ENCODE data around the gene FOXQ1. TPM values are rescaled to one million over a fixed set of nuclear protein-coding genes. Genes with fewer than 3 reads are reported as not detected.
"Not testable (repeated sequence)": the region's sequence is repeated elsewhere in the genome, so short reads cannot be mapped to it uniquely, and the experiment has no call there.

The FOXQ1 gene
- total RNA-seq, 1 experiment from 2014 or later = 78.5 TPM

DNA sequence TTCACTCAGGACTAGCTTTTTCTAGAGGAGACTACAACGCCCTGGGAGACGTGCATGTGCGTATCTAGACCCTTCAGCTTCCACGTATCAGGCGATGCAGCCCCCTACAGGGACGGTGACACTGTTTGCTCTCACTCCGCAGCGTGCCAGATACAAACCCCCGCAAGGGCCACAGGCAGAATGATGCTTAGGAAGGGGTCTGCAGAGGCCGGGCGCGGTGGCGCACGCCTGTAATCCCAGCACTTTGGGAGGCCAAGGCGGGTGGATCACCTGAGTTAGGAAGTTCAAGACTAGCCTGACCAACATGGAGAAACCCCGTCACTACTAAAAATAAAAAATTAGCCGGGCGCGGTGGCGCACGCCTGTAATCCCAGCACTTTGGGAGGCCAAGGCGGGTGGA lies 6.7 kb downstream of the FOXQ1 start:
- DNase-seq (ENCODE audit: extremely low read depth, low read depth) = not testable (repeated sequence)

DNA sequence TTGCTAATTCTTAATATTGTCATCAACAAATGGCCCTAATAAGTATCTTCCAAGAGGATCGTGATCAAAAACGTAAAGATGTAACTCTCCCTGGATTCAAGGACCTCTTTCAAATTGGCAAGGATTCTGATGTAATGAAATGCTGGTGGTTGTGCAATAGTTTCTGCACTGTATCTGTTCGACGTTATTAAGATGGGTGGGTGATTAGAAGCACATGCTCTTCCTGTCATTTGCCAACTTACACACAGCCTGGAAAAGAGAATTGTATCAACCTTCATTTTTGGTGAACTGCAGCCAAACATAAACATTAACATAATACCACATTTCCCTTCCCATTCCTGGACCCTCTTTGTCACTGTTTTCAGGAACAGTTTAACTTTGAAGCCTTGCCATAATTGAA lies 9.8 kb downstream of the FOXQ1 start:
- peak; percentile 38 for DNase-seq (ENCODE audit: extremely low read depth, low read depth)

DNA sequence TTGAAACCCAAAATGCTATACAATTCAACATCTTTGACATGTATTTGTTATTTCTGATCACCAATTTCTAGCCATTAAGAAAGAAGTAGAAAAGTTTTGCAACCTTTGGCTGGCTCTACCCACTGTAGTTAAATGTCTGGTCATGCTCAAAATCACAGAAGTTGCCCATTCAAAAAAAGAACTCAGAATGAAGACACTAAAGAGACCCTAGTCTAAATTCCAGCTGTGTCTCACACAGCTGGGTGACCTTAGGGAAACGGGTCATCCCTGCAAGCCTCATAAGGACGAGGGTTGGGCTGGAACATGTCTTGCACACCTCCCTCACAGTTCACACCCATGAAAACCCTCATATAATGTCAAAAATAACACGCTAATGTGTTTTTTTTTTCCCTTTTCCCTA lies 10.3 kb downstream of the FOXQ1 start:
- DNase-seq (ENCODE audit: extremely low read depth, low read depth) = no peak

GRCh38 chr6:1322696-1323219 lies 10.9 kb downstream of the FOXQ1 start:
- DNase-seq (ENCODE audit: extremely low read depth, low read depth) = no peak

DNA sequence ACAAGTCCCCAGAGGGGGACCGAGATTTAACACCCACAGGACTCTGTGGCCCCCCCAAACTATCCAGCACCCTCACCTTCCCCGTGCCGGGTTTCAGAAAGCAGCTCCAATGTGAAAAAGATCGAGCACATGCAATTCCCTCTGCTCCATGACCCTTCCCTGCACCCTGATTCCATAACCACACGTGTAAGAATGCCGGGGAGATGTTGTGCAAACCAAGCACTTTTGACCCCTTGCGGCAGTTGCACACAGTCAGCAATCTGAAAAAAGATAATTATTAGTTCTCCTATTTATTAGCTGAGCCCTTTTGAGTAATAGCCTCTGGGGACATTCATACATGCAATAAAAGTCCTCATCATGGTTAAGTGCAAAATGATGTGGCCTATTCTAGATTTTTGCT lies 13.0 kb downstream of the FOXQ1 start:
- no peak for DNase-seq (ENCODE audit: extremely low read depth, low read depth)

DNA sequence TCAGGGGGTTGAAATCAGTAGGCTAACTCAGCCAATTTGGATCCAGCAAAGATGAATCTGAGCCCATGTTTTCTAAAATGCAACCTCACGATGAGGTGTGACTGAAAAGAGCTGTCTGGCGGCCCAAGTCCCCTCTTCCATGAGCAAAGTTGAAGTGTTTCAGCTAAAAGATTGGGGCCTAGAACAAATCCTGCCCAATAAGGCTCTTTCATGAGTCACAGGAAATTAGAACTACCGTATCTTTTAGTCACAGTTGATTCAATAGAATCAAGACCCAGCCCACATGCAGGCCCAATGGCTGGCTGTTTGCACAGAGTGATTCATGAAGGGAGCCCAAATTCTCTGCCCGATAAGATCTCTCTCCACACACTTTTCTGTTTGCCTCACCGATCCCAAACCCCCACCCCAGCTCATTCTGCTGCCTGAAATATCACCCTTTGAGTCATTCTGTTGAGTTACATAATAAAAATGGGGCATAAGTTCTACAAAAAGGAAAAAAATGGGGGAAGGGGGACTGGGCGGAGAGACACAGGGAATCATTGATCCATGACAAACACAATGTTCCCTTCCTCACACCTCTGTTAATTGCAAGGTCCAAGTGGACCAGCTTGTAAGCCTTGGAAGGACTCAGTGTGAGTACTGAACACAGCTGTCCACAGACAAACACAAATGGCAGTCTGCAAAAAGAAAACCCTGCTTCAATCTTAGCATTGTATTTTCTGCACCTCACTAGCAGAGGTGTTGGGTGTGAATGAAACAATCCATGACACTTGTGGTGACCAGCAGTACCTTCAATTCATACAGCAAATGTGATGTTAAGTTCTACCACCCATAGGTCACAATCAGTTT lies 13.8 kb downstream of the FOXQ1 start:
- DNase-seq (ENCODE audit: extremely low read depth, low read depth) = peak; percentile 89

- DNase-seq (ENCODE audit: extremely low read depth, low read depth) = no peak
Measured at GRCh38 chr6:1326535-1327121, 14.7 kb downstream of the FOXQ1 start.

- no peak for DNase-seq (ENCODE audit: extremely low read depth, low read depth)
Measured at GRCh38 chr6:1327630-1328029, 15.7 kb downstream of the FOXQ1 start.

GRCh38 chr6:1328129-1328800 lies 16.4 kb downstream of the FOXQ1 start:
- no peak for DNase-seq (ENCODE audit: extremely low read depth, low read depth)

DNA sequence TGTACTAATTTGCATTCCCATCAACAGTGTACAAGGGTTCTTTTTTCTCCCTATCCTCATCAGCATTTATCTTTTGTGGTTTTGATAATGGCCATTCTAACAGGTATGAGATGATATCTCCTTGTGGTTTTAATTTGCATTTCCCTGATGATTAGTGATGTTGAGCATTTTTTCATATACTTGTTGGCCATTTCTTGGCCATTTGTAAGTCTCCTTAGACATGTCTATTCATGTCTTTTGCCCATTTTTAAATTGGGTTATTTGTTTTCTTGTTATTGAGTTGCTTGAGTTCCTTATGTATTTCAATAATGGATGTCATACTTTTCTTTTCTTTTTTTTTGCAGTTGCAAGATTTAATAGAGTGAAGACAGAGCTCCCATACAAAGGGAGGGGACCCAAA lies 17.8 kb downstream of the FOXQ1 start:
- DNase-seq (ENCODE audit: extremely low read depth, low read depth) = no peak

- DNase-seq (ENCODE audit: extremely low read depth, low read depth) = no peak
Measured at GRCh38 chr6:1334684-1335083, 22.8 kb downstream of the FOXQ1 start.

- DNase-seq (ENCODE audit: extremely low read depth, low read depth) = peak; percentile 79
Measured at GRCh38 chr6:1335367-1336037, 23.6 kb downstream of the FOXQ1 start.

- peak; percentile 56 for DNase-seq (ENCODE audit: extremely low read depth, low read depth)
Measured at GRCh38 chr6:1336246-1336843, 24.4 kb downstream of the FOXQ1 start.

GRCh38 chr6:1337791-1338190 lies 25.9 kb downstream of the FOXQ1 start:
- no peak for DNase-seq (ENCODE audit: extremely low read depth, low read depth)

DNA sequence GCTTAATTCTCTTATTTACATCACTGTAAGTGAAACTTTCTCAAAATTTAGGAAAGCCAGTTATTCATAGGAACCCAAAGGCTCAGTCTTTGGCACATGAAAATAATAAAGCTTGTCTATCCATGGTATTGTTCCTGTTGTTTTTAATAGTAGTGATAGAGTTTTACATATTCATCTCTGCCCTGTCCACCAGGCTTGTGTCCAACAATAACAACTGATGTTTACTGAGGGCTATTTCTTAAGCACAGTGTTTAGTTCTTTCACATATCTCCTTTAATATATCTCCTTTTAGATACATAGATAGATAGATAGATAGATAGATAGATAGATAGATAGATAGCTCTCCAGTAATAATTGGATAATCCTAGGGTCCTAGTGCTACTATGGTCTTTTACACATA lies 34.2 kb downstream of the FOXQ1 start:
- no peak for DNase-seq (ENCODE audit: extremely low read depth, low read depth)

GRCh38 chr6:1346558-1347091 lies 34.7 kb downstream of the FOXQ1 start:
- no peak for DNase-seq (ENCODE audit: extremely low read depth, low read depth)

- no peak for DNase-seq (ENCODE audit: extremely low read depth, low read depth)
Measured at GRCh38 chr6:1347161-1347560, 35.3 kb downstream of the FOXQ1 start.

DNA sequence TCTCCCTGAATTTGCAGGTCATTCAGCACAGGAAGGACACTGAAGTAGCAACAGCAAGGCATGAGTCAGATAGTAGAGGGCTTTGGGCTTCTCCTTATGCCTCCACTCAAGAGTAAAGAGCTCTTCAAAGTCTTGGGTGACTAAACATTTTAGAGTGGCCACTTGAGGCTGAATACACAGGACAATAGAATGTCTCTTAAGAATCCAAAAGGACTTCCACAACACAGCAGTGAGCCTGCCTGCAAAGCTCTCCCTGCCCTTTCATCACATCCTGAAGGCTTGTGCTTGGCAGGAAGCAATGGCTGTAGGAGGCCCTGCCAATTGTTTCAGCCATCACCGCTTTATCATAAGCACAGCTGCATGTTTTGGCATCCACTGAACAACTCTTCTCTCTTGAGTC lies 36.8 kb downstream of the FOXQ1 start:
- DNase-seq (ENCODE audit: extremely low read depth, low read depth) = no peak

GRCh38 chr6:1349655-1350054 lies 37.8 kb downstream of the FOXQ1 start:
- no peak for DNase-seq (ENCODE audit: extremely low read depth, low read depth)

DNA sequence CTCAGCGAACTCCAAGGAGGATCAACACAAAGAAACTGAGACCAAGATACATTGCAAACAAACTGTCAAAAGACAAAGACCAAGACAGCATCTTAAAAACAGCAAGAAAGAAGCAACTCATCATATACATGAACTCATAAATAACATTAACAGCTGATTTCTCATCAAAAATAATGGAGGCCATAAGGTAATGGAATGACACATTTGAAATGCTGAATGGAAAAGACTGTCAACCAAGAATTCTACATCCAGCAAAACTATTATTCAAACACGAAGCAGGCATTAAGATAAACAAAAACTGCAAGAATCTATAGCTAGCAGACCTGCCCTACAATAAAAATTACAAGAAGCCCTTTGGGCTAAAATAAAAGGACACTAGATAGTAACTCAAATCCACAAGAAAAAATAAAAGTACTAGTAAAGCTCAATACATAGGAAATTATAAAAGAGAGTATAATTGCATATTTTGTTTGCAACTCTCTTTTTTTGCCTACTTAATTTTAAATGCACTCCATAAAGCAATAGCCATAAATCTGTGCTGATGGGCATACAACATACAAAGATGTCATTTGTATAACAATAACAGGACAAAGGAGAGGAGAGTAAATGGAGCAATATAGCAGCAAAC lies 39.6 kb downstream of the FOXQ1 start:
- no peak for DNase-seq (ENCODE audit: extremely low read depth, low read depth)
